ENCODE results near the gene TMED8.
A peak's percentile ranks its signal among the peaks of the same experiment; 100 is the strongest.
"Not testable (repeated sequence)": the region's sequence is repeated elsewhere in the genome, so short reads cannot be mapped to it uniquely, and the experiment has no call there.

Gene TMED8

GRCh38 chr14:77359626-77360025 is 17.3 kb downstream of the TMED8 start:
- no peak for DNase-seq (ENCODE audit: low read depth)

- no peak for DNase-seq (ENCODE audit: low read depth)
Observed at GRCh38 chr14:77356899-77357298, 20.0 kb downstream of the TMED8 start.

- DNase-seq (ENCODE audit: low read depth), result no peak
Observed at GRCh38 chr14:77355811-77356210, 21.1 kb downstream of the TMED8 start.

- no peak for DNase-seq (ENCODE audit: low read depth)
Observed at GRCh38 chr14:77353469-77354141, 23.3 kb downstream of the TMED8 start.

- no peak for DNase-seq (ENCODE audit: low read depth)
Observed at GRCh38 chr14:77347751-77348150, 29.1 kb downstream of the TMED8 start.

GRCh38 chr14:77346495-77346894 is 30.4 kb downstream of the TMED8 start:
- DNase-seq (ENCODE audit: low read depth), result no peak

GRCh38 chr14:77344377-77344996 is 32.4 kb downstream of the TMED8 start:
- DNase-seq (ENCODE audit: low read depth), result peak; percentile 27

- no peak for DNase-seq (ENCODE audit: low read depth)
Observed at GRCh38 chr14:77343662-77344061, 33.2 kb downstream of the TMED8 start.

GRCh38 chr14:77342726-77343397 is 34.0 kb downstream of the TMED8 start:
- no peak for DNase-seq (ENCODE audit: low read depth)

GRCh38 chr14:77340389-77340788 is 36.5 kb downstream of the TMED8 start:
- no peak for DNase-seq (ENCODE audit: low read depth)

- peak; percentile 72 for DNase-seq (ENCODE audit: low read depth)
Observed at GRCh38 chr14:77339407-77339806, 37.5 kb downstream of the TMED8 start.

- DNase-seq (ENCODE audit: low read depth), result no peak
Observed at GRCh38 chr14:77338302-77338701, 38.6 kb downstream of the TMED8 start.

- DNase-seq (ENCODE audit: low read depth), result no peak
Observed at GRCh38 chr14:77337880-77338279, 39.0 kb downstream of the TMED8 start.

- DNase-seq (ENCODE audit: low read depth), result not testable (repeated sequence)
Observed at GRCh38 chr14:77337255-77337654, 39.6 kb downstream of the TMED8 start.

GRCh38 chr14:77335576-77335975 is 41.3 kb downstream of the TMED8 start:
- no peak for DNase-seq (ENCODE audit: low read depth)

- DNase-seq (ENCODE audit: low read depth), result no peak
Observed at GRCh38 chr14:77329872-77330271, 47.0 kb downstream of the TMED8 start.

GRCh38 chr14:77327111-77327510 is 49.8 kb downstream of the TMED8 start:
- no peak for DNase-seq (ENCODE audit: low read depth)

GRCh38 chr14:77325746-77326094 is 51.2 kb downstream of the TMED8 start:
- no peak for DNase-seq (ENCODE audit: low read depth)

GRCh38 chr14:77324816-77325745 is 51.8 kb downstream of the TMED8 start:
- DNase-seq (ENCODE audit: low read depth), result no peak

- no peak for DNase-seq (ENCODE audit: low read depth)
Observed at GRCh38 chr14:77324289-77324688, 52.6 kb downstream of the TMED8 start.

- no peak for DNase-seq (ENCODE audit: low read depth)
Observed at GRCh38 chr14:77323571-77323970, 53.3 kb downstream of the TMED8 start.

- DNase-seq (ENCODE audit: low read depth), result no peak
Observed at GRCh38 chr14:77322951-77323350, 53.9 kb downstream of the TMED8 start.

Measured in iris pigment epithelial cell (primary cell).